GM12864 (cell line): Measurements from ENCODE around the gene MAD1L1.
"Not testable (repeated sequence)": the region's sequence is repeated elsewhere in the genome, so short reads cannot be mapped to it uniquely, and the experiment has no call there.

Source experiments
- DNase-seq: peaks from one replicate; pipeline ENCODE4 v3.0.0-alpha.2; 2011; ENCODE audit warnings: low read depth
- H3K4me3 ChIP-seq: 2 replicates; pipeline ENCODE4 v1.5.1; 2011; ENCODE audit warnings: mild to moderate bottlenecking, low read depth, low read length, control low read depth
- TF ChIP-seq, protein P1 (sequence below): IDR thresholded peaks from 2 replicates; pipeline ENCODE4 v1.5.1; 2011; ENCODE audit warnings: low read depth, mild to moderate bottlenecking, moderate library complexity, low read length, control low read depth, inconsistent platforms; ENCODE audit errors: missing control alignments

The MAD1L1 gene

DNA sequence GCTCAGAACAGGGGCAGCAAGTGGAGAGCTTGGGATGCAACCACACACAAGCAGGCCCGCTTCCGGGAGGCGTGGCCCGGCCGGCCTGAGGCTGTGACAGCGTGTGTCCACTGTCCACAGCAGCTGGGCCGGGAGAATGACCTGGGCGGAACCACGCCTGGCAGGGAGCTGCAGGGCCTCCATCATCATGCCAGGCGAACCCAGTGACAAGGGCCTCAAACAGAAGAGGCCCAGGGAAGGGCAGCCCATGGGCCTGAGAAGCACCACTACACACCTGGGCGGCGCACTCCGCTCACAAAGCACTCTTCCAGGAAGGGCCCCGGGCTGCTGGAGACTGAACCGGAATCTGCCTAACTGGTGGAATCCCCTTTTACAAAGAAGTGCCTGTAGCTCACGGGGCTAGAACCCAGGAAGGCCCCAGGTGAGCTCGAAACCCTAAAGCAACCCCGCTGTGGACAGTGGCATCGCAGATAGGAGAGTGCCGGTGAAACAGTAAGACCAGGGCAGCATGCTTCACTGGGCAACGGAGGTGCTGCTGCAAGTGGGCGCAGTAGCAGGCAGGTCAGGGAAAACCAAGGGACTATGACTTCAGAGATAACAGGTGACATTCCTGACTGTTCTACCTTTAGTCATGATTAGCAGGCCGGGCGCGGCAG lies 66.0 kb downstream of the MAD1L1 start:
- no peak overlapping the region for H3K4me3 ChIP-seq
- no peak for DNase-seq
- TF ChIP-seq, protein P1, sequence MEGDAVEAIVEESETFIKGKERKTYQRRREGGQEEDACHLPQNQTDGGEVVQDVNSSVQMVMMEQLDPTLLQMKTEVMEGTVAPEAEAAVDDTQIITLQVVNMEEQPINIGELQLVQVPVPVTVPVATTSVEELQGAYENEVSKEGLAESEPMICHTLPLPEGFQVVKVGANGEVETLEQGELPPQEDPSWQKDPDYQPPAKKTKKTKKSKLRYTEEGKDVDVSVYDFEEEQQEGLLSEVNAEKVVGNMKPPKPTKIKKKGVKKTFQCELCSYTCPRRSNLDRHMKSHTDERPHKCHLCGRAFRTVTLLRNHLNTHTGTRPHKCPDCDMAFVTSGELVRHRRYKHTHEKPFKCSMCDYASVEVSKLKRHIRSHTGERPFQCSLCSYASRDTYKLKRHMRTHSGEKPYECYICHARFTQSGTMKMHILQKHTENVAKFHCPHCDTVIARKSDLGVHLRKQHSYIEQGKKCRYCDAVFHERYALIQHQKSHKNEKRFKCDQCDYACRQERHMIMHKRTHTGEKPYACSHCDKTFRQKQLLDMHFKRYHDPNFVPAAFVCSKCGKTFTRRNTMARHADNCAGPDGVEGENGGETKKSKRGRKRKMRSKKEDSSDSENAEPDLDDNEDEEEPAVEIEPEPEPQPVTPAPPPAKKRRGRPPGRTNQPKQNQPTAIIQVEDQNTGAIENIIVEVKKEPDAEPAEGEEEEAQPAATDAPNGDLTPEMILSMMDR, result no peak

DNA sequence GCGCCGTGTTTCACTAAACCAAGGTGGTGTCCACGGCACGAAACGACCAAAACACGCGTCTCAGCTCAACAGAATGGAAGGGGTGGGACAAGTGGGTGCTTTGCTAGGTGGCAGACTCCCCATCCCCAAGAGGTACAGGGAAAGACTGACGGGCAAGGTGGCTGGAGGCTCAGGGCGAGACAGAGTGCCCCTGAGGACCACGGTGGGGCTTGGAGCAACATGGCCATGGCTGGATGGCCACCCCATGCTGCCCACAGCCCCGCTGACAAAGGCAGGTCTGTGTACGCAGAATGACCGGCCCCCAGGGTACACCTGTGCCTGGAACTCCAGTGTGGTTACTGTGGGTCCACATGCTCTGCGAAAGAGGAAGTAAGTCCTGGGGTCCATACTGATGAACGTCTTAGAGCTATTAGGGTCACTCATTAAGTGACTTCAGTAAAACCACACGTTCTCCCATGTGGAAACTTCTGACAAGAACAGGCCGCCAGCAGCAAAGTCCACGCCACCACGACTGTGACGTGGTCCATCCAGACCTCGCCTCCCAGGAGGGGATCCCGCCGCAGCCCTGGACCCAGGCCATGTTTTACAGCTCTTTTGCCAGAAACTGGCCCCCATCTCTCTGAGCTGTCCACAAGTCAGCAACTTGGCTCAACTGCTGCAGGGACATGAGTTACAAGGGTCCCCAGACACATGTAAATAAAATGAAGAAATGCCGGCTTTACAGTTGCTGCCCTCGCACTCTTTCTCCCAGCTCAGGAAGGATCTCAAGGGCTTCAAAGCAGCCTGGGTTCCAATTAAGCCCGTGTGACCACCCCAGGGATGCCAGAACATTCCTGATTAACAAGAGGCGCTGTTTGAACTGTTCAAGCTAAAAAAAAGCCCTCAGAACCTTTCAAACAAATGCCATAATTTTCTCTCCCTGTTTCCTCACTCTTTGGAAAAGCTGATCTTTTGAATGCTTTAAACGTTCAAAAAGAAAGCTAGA lies 66.8 kb downstream of the MAD1L1 start:
- peak; percentile 59 for DNase-seq
- TF ChIP-seq, protein P1, result no peak
- H3K4me3 ChIP-seq, result no peak overlapping the region

DNA sequence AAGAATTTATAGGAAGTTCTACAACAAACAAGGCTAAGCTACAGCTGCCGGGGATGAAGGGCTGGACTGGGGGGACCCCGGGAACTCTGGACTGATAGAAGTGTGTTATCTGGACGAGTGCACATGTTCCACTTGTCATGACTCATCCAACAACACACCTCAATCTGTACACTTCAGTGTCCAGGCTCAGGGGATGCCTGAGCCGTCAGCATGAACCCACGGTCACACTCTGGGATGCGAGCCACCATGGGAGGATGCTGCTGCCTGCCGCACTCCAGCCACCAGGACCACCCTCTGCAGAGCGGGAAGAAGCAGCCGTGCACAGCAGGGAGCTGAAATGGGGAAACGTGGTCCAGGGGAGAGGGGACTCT lies 67.5 kb downstream of the MAD1L1 start:
- no peak for DNase-seq
- no peak overlapping the region for H3K4me3 ChIP-seq
- TF ChIP-seq, protein P1, result no peak

DNA sequence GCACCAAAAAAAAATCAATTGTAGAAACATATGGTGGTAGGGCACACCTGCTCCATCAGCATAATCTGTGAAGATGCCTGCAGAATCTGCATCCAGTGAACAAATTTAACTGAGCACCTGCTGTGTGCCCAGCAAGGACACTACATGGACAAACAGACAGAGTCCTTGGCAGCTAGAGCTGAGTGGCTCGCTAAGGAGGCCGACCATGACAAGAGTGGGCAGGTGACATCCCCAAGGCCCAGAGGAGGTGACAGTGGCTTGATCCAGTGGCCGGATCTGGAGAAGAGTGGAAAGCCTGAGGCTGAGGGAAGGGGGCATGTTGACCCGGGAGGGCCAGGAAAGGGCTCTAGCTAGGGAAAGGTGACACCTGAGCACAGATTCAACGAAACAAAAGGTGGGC lies 68.1 kb downstream of the MAD1L1 start:
- TF ChIP-seq, protein P1, result no peak
- no peak overlapping the region for H3K4me3 ChIP-seq
- DNase-seq, result no peak

DNA sequence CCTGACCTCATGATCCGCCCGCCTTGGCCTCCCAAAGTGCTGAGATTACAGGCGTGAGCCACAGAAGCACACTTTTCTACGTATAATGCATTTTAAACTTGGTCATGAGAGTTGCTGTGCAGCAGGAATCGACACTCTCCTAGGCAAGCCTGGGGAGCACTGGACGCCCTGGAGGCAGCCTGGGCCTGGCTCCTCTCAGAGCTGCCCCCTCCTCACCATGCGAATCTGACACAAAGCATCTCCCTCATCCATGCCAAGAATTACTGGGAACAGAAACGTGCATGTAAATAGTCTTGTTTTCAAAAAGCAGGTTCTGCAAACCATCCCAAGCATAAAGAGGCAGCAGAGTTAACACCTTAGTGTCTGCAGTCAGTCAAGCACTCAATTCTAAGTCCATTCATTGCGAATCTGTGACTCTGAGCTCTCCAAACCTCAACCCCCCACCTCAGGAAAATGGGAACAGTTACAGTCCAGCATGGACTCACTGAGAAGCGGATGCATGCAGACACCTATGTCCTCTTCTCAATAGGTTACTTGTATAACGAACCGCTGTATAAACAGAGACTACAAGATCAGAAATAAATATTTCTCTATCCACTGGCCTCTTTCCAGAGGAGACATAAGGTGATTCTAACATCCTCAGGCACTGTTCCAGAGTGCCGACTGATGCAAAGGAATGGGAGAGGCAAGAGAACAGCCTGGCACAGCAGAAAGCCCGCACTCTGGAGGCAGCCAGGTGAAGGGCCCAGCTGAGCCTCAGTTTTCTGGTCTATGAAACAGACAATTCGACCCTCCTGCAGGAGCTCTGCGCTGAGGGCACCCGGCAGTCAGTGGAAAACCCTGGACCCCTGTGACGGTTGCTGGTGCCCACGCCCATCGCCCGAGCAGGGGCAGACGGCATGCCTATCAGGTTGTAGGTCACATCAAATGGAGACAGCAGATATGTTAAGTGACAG lies 68.9 kb downstream of the MAD1L1 start:
- DNase-seq, result no peak
- no peak overlapping the region for H3K4me3 ChIP-seq
- TF ChIP-seq, protein P1, result no peak

DNA sequence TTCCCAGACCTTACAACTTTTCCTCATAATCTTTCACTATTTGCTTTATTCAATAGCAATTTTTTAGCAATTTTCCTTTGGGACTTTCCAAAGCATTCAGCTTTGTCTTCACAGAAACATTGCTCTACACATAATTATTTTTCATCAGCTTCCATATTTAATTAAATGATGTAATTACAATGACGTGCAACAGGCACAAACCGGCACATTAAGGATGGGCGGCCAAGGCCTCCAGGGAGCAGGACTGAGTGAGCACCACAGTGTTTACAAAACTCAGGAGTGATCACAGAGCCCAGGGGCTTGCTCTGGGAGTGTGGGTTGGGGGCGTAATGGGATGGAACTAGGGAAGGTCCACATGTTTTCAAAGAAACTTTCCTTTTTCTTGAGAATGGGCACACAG lies 69.8 kb downstream of the MAD1L1 start:
- TF ChIP-seq, protein P1, result no peak
- H3K4me3 ChIP-seq, result no peak overlapping the region
- DNase-seq, result no peak

DNA sequence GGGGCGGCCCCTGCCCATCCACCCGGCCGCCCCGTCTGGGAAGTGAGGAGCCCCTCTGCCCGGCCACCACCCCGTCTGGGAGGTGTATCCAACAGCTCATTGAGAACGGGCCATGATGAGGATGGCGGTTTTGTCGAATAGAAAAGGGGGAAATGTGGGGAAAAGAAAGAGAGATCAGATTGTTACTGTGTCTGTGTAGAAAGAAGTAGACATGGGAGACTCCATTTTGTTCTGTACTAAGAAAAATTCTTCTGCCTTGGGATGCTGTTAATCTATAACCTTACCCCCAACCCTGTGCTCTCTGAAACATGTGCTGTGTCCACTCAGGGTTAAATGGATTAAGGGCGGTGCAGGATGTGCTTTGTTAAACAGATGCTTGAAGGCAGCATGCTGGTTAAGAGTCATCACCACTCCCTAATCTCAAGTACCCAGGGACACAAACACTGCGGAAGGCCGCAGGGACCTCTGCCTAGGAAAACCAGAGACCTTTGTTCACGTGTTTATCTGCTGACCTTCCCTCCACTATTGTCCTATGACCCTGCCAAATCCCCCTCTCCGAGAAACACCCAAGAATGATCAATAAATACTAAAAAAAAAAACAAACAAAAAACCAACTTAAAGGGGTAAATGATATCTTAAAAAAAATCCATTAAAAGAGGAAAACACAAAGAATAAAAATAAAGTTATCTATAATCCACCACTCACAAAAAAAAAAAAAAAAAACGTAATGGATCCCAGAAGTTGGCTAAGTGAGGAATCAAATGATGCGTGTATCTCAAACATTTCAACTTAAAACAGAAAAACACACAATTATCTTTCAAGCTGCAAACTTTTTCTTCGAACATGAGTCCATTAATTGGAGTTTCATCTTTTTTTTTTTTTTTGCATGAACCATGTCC lies 70.5 kb downstream of the MAD1L1 start:
- H3K4me3 ChIP-seq, DNase-seq: not testable (repeated sequence)
